Neural progenitor cell (in vitro differentiated cells): ENCODE data around the gene NUDT4. TPM values are rescaled to one million over a fixed set of nuclear protein-coding genes. Genes with fewer than 3 reads are reported as not detected.

Experiments
- DNase-seq: peaks from one replicate; pipeline ENCODE4 v3.0.0-alpha.2; 2016; ENCODE audit warnings: low spot score
- H2AFZ ChIP-seq: fragments of 200-600 bp; sonication (generic); replicated peaks from 2 replicates; pipeline ENCODE4 v1.6.1; 2016; ENCODE audit warnings: antibody characterized with exemption
- H3F3A ChIP-seq: fragments of 200-600 bp; sonication (generic); 2 replicates; pipeline ENCODE4 v1.6.1; 2016; ENCODE audit warnings: antibody characterized with exemption, low read depth
- H3K27ac ChIP-seq: fragments of 200-600 bp; sonication (generic); 2 replicates; pipeline ENCODE4 v1.5.1; 2016; ENCODE audit warnings: mild to moderate bottlenecking
- H3K27me3 ChIP-seq: fragments of 200-600 bp; sonication (generic); 2 replicates; pipeline ENCODE4 v1.6.1; 2016; ENCODE audit warnings: mild to moderate bottlenecking, moderate library complexity
- H3K36me3 ChIP-seq: fragments of 200-600 bp; sonication (generic); 2 replicates; pipeline ENCODE4 v1.5.1; 2016
- H3K4me1 ChIP-seq: fragments of 200-600 bp; sonication (generic); 2 replicates; pipeline ENCODE4 v1.6.1; 2016; ENCODE audit warnings: mixed run types
- H3K4me2 ChIP-seq: fragments of 200-600 bp; sonication (generic); 2 replicates; pipeline ENCODE4 v1.6.1; 2016
- H3K4me3 ChIP-seq: fragments of 200-600 bp; sonication (generic); 2 replicates; pipeline ENCODE4 v1.5.1; 2016
- H3K79me2 ChIP-seq: fragments of 200-600 bp; sonication (generic); 2 replicates; pipeline ENCODE4 v1.6.1; 2016; ENCODE audit warnings: low read depth
- H3K9ac ChIP-seq: fragments of 200-600 bp; sonication (generic); 2 replicates; pipeline ENCODE4 v1.6.1; 2016
- H3K9me3 ChIP-seq: fragments of 200-600 bp; sonication (generic); 2 replicates; pipeline ENCODE4 v1.5.1; 2016; ENCODE audit warnings: low read depth
- H4K20me1 ChIP-seq: fragments of 200-600 bp; sonication (generic); 2 replicates; pipeline ENCODE4 v1.6.1; 2016; ENCODE audit warnings: low read depth
- H3K27ac Mint-ChIP-seq: 3 replicates; pipeline ENCODE4 v1.8.0; 2021; ENCODE audit warnings: mixed read lengths
- H3K27me3 Mint-ChIP-seq: 2 replicates; pipeline ENCODE4 v1.8.0; 2022; ENCODE audit warnings: low read depth, mild to moderate bottlenecking, inconsistent platforms, moderate library complexity, mixed read lengths; ENCODE audit not compliant: insufficient read depth
- H3K36me3 Mint-ChIP-seq: 3 replicates; pipeline ENCODE4 v1.8.0; 2021; ENCODE audit warnings: mixed read lengths
- H3K4me1 Mint-ChIP-seq: 3 replicates; pipeline ENCODE4 v1.8.0; 2021; ENCODE audit warnings: mixed read lengths
- H3K4me3 Mint-ChIP-seq: 3 replicates; pipeline ENCODE4 v1.8.0; 2021; ENCODE audit warnings: mild to moderate bottlenecking, moderate library complexity, mixed read lengths
- H3K9me3 Mint-ChIP-seq: 3 replicates; pipeline ENCODE4 v1.8.0; 2020; ENCODE audit warnings: mixed read lengths
- EZH2 ChIP-seq: fragments of 200-600 bp; sonication (generic); IDR thresholded peaks from 2 replicates; pipeline ENCODE4 v1.6.1; 2017; ENCODE audit warnings: antibody characterized with exemption, mild to moderate bottlenecking, moderate library complexity
- EZH2phosphoT487 ChIP-seq: fragments of 200-600 bp; sonication (generic); IDR thresholded peaks from 2 replicates; pipeline ENCODE4 v1.6.1; 2017; ENCODE audit warnings: antibody characterized with exemption
- total RNA-seq: library from RNA; depleted of rRNA; stranded (reverse); fragments of >200 nt; gene quantifications from 2 replicates; pipeline ENCODE4 v1.2.3, GENCODE V29; 2015; ENCODE audit warnings: low replicate concordance
- TF ChIP-seq, protein P1 (sequence below): fragments of 200-600 bp; sonication (generic); IDR thresholded peaks from 2 replicates; pipeline ENCODE4 v1.5.1; 2017; ENCODE audit warnings: antibody characterized with exemption, mild to moderate bottlenecking

NUDT4 gene
- total RNA-seq, 1 donor from 2014 or later: 89.8 TPM

GRCh38 chr12:93426412-93426805, 48.7 kb downstream of the NUDT4 start:
- H3K9me3 Mint-ChIP-seq: no peaks in the 10 kb centered on the region
- H4K20me1 ChIP-seq: peaks cover 98% of the 10 kb centered on the region
- H3K79me2 ChIP-seq: peaks cover 100% of the 10 kb centered on the region
- no peak overlapping the region for H3K4me3 Mint-ChIP-seq
- H3K27ac Mint-ChIP-seq: no peak overlapping the region
- H3K4me1 ChIP-seq: peaks cover 32% of the 10 kb centered on the region
- H3K9ac ChIP-seq: no peak overlapping the region
- DNase-seq: no peak
- no peak overlapping the region for H3K27ac ChIP-seq
- H3F3A ChIP-seq: no peaks in the 10 kb centered on the region
- H3K36me3 Mint-ChIP-seq: peaks cover 8% of the 10 kb centered on the region
- no peaks in the 10 kb centered on the region for H3K27me3 ChIP-seq
- H3K4me2 ChIP-seq: no peak overlapping the region
- H2AFZ ChIP-seq: no peak overlapping the region
- H3K9me3 ChIP-seq: no peaks in the 10 kb centered on the region
- H3K4me3 ChIP-seq: no peak overlapping the region
- no peaks in the 10 kb centered on the region for H3K27me3 Mint-ChIP-seq
- no peak for TF ChIP-seq EZH2phosphoT487
- TF ChIP-seq, protein P1, sequence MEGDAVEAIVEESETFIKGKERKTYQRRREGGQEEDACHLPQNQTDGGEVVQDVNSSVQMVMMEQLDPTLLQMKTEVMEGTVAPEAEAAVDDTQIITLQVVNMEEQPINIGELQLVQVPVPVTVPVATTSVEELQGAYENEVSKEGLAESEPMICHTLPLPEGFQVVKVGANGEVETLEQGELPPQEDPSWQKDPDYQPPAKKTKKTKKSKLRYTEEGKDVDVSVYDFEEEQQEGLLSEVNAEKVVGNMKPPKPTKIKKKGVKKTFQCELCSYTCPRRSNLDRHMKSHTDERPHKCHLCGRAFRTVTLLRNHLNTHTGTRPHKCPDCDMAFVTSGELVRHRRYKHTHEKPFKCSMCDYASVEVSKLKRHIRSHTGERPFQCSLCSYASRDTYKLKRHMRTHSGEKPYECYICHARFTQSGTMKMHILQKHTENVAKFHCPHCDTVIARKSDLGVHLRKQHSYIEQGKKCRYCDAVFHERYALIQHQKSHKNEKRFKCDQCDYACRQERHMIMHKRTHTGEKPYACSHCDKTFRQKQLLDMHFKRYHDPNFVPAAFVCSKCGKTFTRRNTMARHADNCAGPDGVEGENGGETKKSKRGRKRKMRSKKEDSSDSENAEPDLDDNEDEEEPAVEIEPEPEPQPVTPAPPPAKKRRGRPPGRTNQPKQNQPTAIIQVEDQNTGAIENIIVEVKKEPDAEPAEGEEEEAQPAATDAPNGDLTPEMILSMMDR: no peak
- TF ChIP-seq EZH2: no peak
- peaks cover 13% of the 10 kb centered on the region for H3K4me1 Mint-ChIP-seq
- no peaks in the 10 kb centered on the region for H3K36me3 ChIP-seq

GRCh38 chr12:93427779-93428564, 50.2 kb downstream of the NUDT4 start:
- no peaks in the 10 kb centered on the region for H3K9me3 ChIP-seq
- no peak overlapping the region for H3K27ac ChIP-seq
- no peak overlapping the region for H3K4me3 ChIP-seq
- no peaks in the 10 kb centered on the region for H3K36me3 ChIP-seq
- H3K79me2 ChIP-seq: peaks cover 100% of the 10 kb centered on the region
- H4K20me1 ChIP-seq: peaks cover 98% of the 10 kb centered on the region
- no peak overlapping the region for H2AFZ ChIP-seq
- no peak for TF ChIP-seq EZH2
- TF ChIP-seq EZH2phosphoT487: no peak
- TF ChIP-seq, protein P1: no peak
- Mint-ChIP-seq H3K27me3 (peaks cover 3% of the 10 kb centered on the region), H3K27ac (no peak overlapping the region), H3K4me3 (no peak overlapping the region), H3K9me3 (peaks cover 2% of the 10 kb centered on the region), H3K36me3 (peaks cover 13% of the 10 kb centered on the region), H3K4me1 (peaks cover 10% of the 10 kb centered on the region)
- H3K4me2 ChIP-seq: no peak overlapping the region
- H3F3A ChIP-seq: no peaks in the 10 kb centered on the region
- no peaks in the 10 kb centered on the region for H3K27me3 ChIP-seq
- no peak overlapping the region for H3K9ac ChIP-seq
- DNase-seq: no peak
- peaks cover 25% of the 10 kb centered on the region for H3K4me1 ChIP-seq

DNA sequence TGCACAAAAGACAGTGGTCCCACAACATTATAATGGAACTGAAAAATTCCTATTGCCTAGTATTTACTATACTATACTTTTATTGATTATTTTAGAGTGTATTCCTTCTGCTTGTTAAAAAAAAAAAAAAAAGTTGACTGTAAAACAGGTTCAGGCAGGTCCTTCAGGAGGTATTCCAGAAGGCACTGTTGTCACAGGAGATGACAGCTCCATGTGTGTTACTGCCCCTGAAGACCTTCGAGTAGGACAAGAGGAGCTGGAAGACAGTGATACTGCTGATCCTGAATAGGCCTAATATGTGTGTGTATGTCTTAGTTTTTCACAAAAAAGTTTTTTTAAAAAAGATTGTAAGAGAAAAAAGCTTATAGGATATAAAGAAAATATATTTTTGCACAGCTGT, 51.7 kb downstream of the NUDT4 start:
- peaks cover 4% of the 10 kb centered on the region for H3K4me1 Mint-ChIP-seq
- H4K20me1 ChIP-seq: peaks cover 85% of the 10 kb centered on the region

More for the DNA sequence above, 51.7 kb downstream of the NUDT4 start:
- H3K4me2 ChIP-seq: no peak overlapping the region
- peaks cover 100% of the 10 kb centered on the region for H3K79me2 ChIP-seq
- Mint-ChIP-seq H3K36me3 (peaks cover 16% of the 10 kb centered on the region), H3K27me3 (peaks cover 3% of the 10 kb centered on the region), H3K9me3 (peaks cover 4% of the 10 kb centered on the region), H3K27ac (no peak overlapping the region), H3K4me3 (no peak overlapping the region)
- H3K9me3 ChIP-seq: no peaks in the 10 kb centered on the region
- TF ChIP-seq EZH2: no peak
- no peak for TF ChIP-seq EZH2phosphoT487
- TF ChIP-seq, protein P1: no peak
- H3K27ac ChIP-seq: no peak overlapping the region
- H3F3A ChIP-seq: no peaks in the 10 kb centered on the region
- H3K27me3 ChIP-seq: no peaks in the 10 kb centered on the region
- no peak for DNase-seq
- no peaks in the 10 kb centered on the region for H3K36me3 ChIP-seq
- H3K9ac ChIP-seq: no peak overlapping the region
- H2AFZ ChIP-seq: no peak overlapping the region
- no peak overlapping the region for H3K4me3 ChIP-seq
- peaks cover 10% of the 10 kb centered on the region for H3K4me1 ChIP-seq
